Thyroid gland (tissue), 4 donors: Measurements from ENCODE around the gene TRPV3. TPM values are rescaled to one million over a fixed set of nuclear protein-coding genes. Genes with fewer than 3 reads are reported as not detected.

Source experiments
- DNase-seq, 2 donors: peaks; one replicate each; pipeline ENCODE4 v3.0.0-alpha.2; 2019
- H3K27ac ChIP-seq, 3 donors: fragments of 200-600 bp; sonication (generic); 1 replicate in 2 of 3; 2 replicates in 1 of 3; pipeline ENCODE4 v1.5.1; 2016 to 2019; ENCODE audit warnings: mild to moderate bottlenecking in 1 of 3, moderate library complexity in 1 of 3
- H3K27me3 ChIP-seq: fragments of 200-600 bp; sonication (generic); one replicate; pipeline ENCODE4 v1.5.1; 2019
- H3K36me3 ChIP-seq, 2 donors: fragments of 200-600 bp; sonication (generic); one replicate each; pipeline ENCODE4 v1.5.1; 2016 to 2019
- H3K4me1 ChIP-seq, 2 donors: fragments of 200-600 bp; sonication (generic); one replicate each; pipeline ENCODE4 v1.5.1; 2017 to 2019
- H3K4me3 ChIP-seq, 3 donors: fragments of 200-600 bp; sonication (generic); replicated peaks in 1 of 3; 1 replicate in 2 of 3; 2 replicates in 1 of 3; pipeline ENCODE4 v1.5.1; 2016; ENCODE audit warnings: mild to moderate bottlenecking in 1 of 3
- H3K9me3 ChIP-seq: fragments of 200-600 bp; sonication (generic); one replicate; pipeline ENCODE4 v1.5.1; 2017
- POLR2A ChIP-seq, 2 donors: fragments of 450-650 bp; IDR thresholded peaks; one replicate each; pipeline ENCODE4 v1.6.1; 2017; ENCODE audit warnings: antibody characterized with exemption in 2 of 2, mild to moderate bottlenecking in 2 of 2, moderate library complexity in 1 of 2
- WGBS, 2 donors: methylation state at CpG; one replicate each; pipeline ENCODE4 v1.1.5; 2017; 5-methylcytosine and 5-hydroxymethylcytosine counted together
- intact Hi-C: fragments of 100-400 bp; cut with DNase I; formaldehyde crosslinking; loops from one replicate; pipeline ENCODE4 v1.15.1; 2023
- total RNA-seq, 4 donors: library from RNA; depleted of rRNA; stranded (reverse); fragments of >200 nt; gene quantifications; one replicate each; pipeline ENCODE4 v1.2.3, GENCODE V29; 2016
- TF ChIP-seq, protein P1 (sequence below), 6 experiments: fragments of 200-600 bp in 3 of 6; fragments of 450-650 bp in 3 of 6; sonication (generic) in 3 of 6; IDR thresholded peaks; one replicate each; pipeline ENCODE4 v1.5.1; 2016 to 2019; ENCODE audit warnings: antibody characterized with exemption in 6 of 6, mild to moderate bottlenecking in 2 of 6, inconsistent platforms in 1 of 6, moderate library complexity in 1 of 6

TRPV3 gene
- total RNA-seq, 4 donors from 2014 or later = 0.11 to 1.2 (median 1.0) TPM

DNA sequence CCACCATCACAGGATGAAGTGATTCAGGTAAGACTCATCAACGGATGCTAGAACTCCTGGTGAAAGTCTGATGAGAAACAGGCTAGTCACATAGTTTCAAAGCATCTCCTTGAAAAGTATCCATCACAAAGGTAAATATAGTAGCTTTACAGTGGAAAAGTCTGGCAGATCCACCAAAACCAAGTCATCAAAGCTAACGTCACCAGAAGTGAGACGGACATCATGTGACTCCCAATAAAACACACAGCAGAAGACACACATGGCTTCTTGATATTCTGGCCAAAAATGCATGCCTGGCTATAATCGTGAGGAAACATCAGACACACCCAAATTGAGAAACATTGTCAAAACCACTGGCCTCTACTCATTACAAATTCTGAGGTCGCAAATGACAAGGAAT lies 17.9 kb upstream of the TRPV3 start:
- TF ChIP-seq, protein P1, sequence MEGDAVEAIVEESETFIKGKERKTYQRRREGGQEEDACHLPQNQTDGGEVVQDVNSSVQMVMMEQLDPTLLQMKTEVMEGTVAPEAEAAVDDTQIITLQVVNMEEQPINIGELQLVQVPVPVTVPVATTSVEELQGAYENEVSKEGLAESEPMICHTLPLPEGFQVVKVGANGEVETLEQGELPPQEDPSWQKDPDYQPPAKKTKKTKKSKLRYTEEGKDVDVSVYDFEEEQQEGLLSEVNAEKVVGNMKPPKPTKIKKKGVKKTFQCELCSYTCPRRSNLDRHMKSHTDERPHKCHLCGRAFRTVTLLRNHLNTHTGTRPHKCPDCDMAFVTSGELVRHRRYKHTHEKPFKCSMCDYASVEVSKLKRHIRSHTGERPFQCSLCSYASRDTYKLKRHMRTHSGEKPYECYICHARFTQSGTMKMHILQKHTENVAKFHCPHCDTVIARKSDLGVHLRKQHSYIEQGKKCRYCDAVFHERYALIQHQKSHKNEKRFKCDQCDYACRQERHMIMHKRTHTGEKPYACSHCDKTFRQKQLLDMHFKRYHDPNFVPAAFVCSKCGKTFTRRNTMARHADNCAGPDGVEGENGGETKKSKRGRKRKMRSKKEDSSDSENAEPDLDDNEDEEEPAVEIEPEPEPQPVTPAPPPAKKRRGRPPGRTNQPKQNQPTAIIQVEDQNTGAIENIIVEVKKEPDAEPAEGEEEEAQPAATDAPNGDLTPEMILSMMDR (IDR thresholded peaks at IDR 0.05) = no peak
- no peak for TF ChIP-seq POLR2A (IDR thresholded peaks at IDR 0.05)
- WGBS, 2 donors = 88 to 93% methylated on average over 5 of the region's 5 CpGs
- intact Hi-C loops = no loop called here
- DNase-seq = no peak
- Histone ChIP-seq H3K4me3 (no peak overlapping the region), H3K27me3 (no peaks in the 10 kb centered on the region), H3K36me3 (no peaks in the 10 kb centered on the region), H3K27ac (no peak overlapping the region), H3K9me3 (no peaks in the 10 kb centered on the region), H3K4me1 (no peaks in the 10 kb centered on the region)

DNA sequence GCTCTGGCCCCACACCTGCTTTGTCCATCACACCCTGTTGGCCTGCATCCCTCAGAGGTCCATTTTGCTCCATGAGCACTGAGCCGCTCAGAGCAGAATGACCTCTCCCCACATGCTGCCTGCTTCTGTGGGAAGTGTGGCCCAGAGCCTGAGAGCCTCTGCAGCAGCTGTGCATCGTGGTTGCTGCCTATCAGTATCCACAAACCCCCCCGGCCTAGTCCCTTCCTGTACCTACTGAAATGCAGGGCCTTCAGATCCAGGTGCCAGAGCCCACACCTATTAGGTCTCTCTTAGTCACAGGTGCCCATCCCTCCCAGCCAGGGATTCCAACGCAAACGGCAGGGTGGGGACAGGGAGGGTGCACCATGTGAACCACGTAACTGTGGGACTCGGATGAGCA lies 16.6 kb upstream of the TRPV3 start:
- H3K36me3 ChIP-seq = no peaks in the 10 kb centered on the region
- no peak for DNase-seq
- no peaks in the 10 kb centered on the region for H3K27me3 ChIP-seq
- H3K4me1 ChIP-seq = no peaks in the 10 kb centered on the region
- intact Hi-C loops = no loop called here
- H3K9me3 ChIP-seq = no peaks in the 10 kb centered on the region
- no peak for TF ChIP-seq POLR2A (IDR thresholded peaks at IDR 0.05)
- TF ChIP-seq, protein P1 (IDR thresholded peaks at IDR 0.05) = no peak
- no peak overlapping the region for H3K4me3 ChIP-seq
- WGBS, 2 donors = 96 to 98% methylated on average over 7 of the region's 7 CpGs
- H3K27ac ChIP-seq = no peak overlapping the region

DNA sequence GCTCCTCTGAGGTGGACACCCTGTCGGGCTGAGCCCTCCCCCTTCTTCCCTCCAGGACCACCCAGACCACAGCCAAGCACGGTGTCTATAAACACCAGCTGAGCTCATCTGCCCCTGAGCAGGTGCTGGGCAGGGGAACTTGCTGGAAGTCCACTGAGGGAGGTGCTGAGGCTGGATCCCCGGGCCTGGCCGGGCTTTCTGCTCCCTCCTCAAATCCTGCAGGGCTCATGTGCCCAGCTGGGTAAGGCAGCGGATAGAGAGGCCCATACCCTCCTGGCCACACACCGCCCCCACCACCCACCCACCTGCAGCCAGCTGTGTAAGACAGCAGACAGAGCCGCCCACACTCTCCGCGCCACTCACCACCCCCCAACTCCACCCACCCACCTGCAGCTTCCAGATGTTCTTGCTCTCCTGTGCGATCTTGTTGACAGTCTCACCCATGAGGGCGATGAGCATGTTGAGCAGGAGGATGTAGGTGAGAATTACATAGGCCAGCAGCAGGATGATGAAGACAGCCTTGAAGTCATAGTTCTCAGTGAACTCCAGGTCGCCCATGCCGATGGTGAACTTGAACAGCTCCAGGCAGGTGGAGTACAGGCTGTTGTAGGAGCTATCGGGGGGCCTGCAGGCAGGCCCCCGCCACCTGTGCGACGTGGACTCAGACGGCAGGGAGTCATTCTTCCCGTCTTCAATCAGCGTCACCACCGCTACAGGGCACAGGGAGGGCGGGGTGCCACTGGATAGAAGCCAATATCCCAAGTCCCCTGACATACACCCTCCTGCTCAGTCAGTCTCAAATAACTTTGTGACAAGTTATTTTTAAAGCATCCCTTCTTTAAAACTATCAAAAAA lies 15.9 kb upstream of the TRPV3 start:
- no peak for TF ChIP-seq POLR2A (IDR thresholded peaks at IDR 0.05)
- TF ChIP-seq, protein P1 (IDR thresholded peaks at IDR 0.05) = no peak
- 92 to 95% methylated on average over 18 to 22 of the region's 22 CpGs for WGBS, 2 donors

DNA sequence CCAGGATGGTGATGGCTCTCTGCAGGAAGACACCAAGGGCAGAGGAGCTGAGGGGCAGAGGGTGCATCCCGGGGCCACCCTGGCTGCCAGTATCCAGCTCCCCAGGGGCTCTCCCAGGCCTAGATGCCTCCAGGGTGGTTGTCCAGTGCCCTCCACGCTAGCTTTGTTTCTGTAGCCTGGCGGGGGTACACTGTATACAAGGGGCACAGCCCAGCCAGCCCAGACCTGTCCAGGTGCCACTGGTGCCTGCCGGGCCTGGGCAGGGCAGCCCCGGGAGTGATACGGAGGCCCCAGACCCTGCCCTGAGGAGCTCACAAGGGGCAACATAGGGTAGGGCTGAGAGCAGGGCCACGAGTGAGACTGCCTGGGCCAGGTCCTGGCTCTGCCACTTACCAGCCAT lies 14.6 kb upstream of the TRPV3 start:
- Histone ChIP-seq H3K27ac (no peak overlapping the region), H3K27me3 (no peaks in the 10 kb centered on the region), H3K4me3 (no peak overlapping the region), H3K36me3 (no peaks in the 10 kb centered on the region), H3K4me1 (no peaks in the 10 kb centered on the region), H3K9me3 (no peaks in the 10 kb centered on the region)
- TF ChIP-seq, protein P1 (IDR thresholded peaks at IDR 0.05) = no peak
- TF ChIP-seq POLR2A (IDR thresholded peaks at IDR 0.05) = no peak
- WGBS, 2 donors = 95 to 100% methylated on average over 1 to 5 of the region's 7 CpGs
- intact Hi-C loops = no loop called here
- no peak for DNase-seq

More for the DNA sequence above, 15.9 kb upstream of the TRPV3 start:
- Histone ChIP-seq H3K9me3 (no peaks in the 10 kb centered on the region), H3K4me3 (no peak overlapping the region), H3K27ac (no peak overlapping the region), H3K4me1 (no peaks in the 10 kb centered on the region), H3K36me3 (no peaks in the 10 kb centered on the region), H3K27me3 (no peaks in the 10 kb centered on the region)
- DNase-seq = no peak
- intact Hi-C loops = no loop called here
